ENCODE measurements around the gene DDB1.
A peak's percentile ranks its signal among the peaks of the same experiment; 100 is the strongest.

DDB1 gene

DNA sequence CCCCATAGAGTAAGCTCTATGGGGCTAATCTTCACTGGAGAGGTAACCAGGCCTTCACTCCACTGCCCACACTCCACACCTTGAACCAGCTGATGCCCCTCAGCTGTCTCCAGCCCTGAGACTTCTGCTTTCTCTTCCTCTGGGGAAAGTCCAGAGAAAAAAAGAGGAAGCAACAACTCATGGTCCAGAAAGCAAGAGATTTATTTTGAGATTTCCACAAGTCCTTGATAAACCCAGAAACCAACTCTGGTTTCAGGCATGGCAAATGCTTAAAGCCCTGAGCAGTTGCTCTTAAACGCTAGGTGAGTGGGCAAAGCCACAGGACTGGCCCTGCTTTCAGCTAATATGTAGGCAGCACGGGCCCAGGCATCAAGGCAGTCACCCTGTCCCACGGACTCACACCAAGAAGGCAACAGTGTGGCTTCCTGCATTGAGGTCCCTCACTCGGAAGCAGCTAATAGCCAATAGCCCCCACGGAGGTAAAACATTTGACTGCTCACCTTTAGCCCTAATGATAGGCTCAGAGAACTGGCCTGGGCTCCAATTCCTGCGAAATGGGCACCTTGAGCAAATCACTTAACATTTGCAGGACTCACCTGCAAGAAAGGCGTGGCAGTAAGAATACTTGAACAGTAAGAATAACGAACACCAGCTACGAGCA is 24.5 kb upstream of the DDB1 start:
- no peak for TF ChIP-seq POU2F2 (IDR thresholded peaks at IDR 0.05; ENCODE audit: low read depth, low read length)
- TF ChIP-seq PAX5 (IDR thresholded peaks at IDR 0.05; ENCODE audit: insufficient read depth, low read length, severe bottlenecking): no peak
- TF ChIP-seq POLR2AphosphoS5 (IDR thresholded peaks at IDR 0.05; ENCODE audit: low read depth, low read length): no peak
- no peak for TF ChIP-seq TAF1 (IDR thresholded peaks at IDR 0.05; ENCODE audit: low read depth, low read length)
- TF ChIP-seq POLR2A (IDR thresholded peaks at IDR 0.05; ENCODE audit: low read depth, low read length): no peak
- peak; percentile 94 for TF ChIP-seq SPI1 (IDR thresholded peaks at IDR 0.05; ENCODE audit: low read depth, low read length)
- peak; percentile 59 for FAIRE-seq
- DNase-seq (ENCODE audit: insufficient read length, low spot score): no peak

DNA sequence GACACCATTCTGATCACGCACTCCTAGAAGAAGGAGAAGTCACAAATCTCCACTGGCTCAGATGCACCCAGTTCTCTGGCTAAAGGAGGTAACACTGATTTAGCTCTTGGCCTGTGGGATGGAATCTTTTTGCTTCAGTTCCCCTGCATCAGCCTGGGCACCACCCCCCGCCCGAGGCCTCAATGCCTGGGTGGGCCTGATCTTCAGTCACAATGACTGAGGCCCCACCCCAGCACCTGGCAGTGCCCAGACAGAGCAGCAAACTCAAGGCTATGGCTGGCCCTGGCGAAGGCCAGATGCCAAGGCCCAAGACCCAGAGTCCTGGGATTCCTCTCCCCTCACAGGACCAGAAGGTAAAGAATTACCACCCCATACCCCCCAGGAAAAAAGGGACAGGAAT is 23.8 kb upstream of the DDB1 start:
- no peak for DNase-seq (ENCODE audit: insufficient read length, low spot score)
- TF ChIP-seq SPI1 (IDR thresholded peaks at IDR 0.05; ENCODE audit: low read depth, low read length) (no peak), POU2F2 (IDR thresholded peaks at IDR 0.05; ENCODE audit: low read depth, low read length) (no peak), TAF1 (IDR thresholded peaks at IDR 0.05; ENCODE audit: low read depth, low read length) (no peak), POLR2AphosphoS5 (IDR thresholded peaks at IDR 0.05; ENCODE audit: low read depth, low read length) (no peak), PAX5 (IDR thresholded peaks at IDR 0.05; ENCODE audit: insufficient read depth, low read length, severe bottlenecking) (no peak), POLR2A (IDR thresholded peaks at IDR 0.05; ENCODE audit: low read depth, low read length) (no peak)
- FAIRE-seq: no peak

DNA sequence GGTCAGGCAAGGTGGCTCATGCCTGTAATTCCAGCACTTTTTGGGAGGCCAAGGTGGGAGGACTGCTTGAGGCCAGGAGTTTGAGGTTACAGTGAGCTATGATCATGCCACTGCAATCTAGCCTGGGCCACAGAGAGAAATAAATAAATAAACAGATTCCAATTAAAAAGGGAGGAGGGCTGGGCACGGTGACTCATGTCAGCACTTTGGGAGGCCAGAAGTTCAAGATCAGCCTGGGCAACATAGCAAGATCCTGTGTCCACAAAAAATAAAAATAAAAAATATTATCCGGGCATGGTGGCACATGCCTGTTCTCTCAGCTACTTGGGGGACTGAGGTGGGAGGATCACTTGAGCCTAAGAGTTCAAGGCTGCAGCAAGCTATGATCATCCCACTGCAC is 21.3 kb upstream of the DDB1 start:
- no peak for DNase-seq (ENCODE audit: insufficient read length, low spot score)
- TF ChIP-seq POLR2AphosphoS5 (IDR thresholded peaks at IDR 0.05; ENCODE audit: low read depth, low read length): no peak
- no peak for TF ChIP-seq POU2F2 (IDR thresholded peaks at IDR 0.05; ENCODE audit: low read depth, low read length)
- no peak for TF ChIP-seq PAX5 (IDR thresholded peaks at IDR 0.05; ENCODE audit: insufficient read depth, low read length, severe bottlenecking)
- TF ChIP-seq TAF1 (IDR thresholded peaks at IDR 0.05; ENCODE audit: low read depth, low read length): no peak
- TF ChIP-seq POLR2A (IDR thresholded peaks at IDR 0.05; ENCODE audit: low read depth, low read length): no peak
- no peak for TF ChIP-seq SPI1 (IDR thresholded peaks at IDR 0.05; ENCODE audit: low read depth, low read length)
- no peak for FAIRE-seq

DNA sequence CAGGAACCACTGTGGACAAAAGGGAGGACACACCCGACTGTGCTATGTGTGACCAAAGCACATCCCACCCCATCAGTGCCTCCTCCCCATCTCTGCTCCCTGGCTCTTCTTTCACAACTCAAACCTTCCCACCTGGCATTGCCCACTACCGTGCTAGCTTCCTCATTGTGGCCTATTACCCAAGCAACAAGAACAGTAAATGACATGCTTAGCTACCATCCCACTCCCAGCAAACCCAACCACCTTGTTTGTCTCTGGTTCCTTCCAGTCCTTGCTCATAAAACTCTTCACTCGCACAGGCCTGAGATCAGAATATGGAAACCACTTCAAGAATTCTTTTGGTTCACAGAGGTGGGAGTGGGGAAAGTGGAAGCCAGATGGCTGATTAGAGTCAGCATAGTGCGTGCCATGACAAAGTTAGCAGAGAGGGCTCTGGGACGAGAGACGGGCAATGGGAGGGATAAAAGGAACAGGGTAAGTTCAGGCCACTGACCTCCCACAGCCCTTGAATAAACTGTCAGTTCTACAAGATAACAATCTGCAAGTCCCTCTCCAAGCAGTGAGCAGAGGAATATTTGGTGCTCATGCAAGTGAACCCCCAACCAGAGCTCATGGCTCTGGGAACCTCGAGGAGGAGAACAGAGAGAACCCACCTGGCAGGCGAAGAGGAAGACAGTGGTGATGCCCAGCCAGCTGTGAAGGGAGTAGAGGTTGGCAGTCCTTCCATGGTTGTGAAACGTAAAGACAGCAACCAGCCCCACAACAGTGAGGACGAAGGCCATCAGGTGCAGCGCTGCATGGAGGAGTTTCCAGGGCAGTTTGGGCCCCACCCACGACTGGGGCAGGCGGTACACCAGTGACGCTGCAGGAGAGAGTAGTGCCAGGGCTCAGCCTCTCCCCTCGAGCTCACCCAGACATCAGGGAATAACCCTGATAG is 20.5 kb upstream of the DDB1 start:
- FAIRE-seq (no peak), DNase-seq (ENCODE audit: insufficient read length, low spot score) (no peak)
- TF ChIP-seq TAF1 (IDR thresholded peaks at IDR 0.05; ENCODE audit: low read depth, low read length) (no peak), POLR2A (IDR thresholded peaks at IDR 0.05; ENCODE audit: low read depth, low read length) (no peak), POLR2AphosphoS5 (IDR thresholded peaks at IDR 0.05; ENCODE audit: low read depth, low read length) (no peak), PAX5 (IDR thresholded peaks at IDR 0.05; ENCODE audit: insufficient read depth, low read length, severe bottlenecking) (no peak), POU2F2 (IDR thresholded peaks at IDR 0.05; ENCODE audit: low read depth, low read length) (no peak), SPI1 (IDR thresholded peaks at IDR 0.05; ENCODE audit: low read depth, low read length) (no peak)

DNA sequence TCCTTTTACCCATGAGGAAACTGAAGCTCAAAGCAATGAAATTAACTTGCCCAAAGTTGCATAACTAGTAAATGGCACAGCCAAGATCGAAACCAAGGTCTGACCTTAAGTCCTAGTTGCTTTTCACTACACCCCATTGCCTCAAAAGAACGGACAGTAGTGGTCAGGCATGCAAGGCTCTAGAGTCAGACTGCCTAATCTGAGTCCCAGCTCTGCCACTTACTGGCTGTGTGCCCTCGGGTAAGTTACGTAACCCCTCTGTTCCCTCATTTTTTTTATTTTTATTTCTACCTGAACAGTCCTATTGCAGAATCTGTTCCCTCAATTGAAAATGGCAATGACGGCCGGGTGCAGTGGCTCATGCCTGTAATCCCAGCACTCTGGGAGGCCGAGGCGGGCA is 19.1 kb upstream of the DDB1 start:
- DNase-seq (ENCODE audit: insufficient read length, low spot score) (no peak), FAIRE-seq (no peak)
- TF ChIP-seq POLR2AphosphoS5 (IDR thresholded peaks at IDR 0.05; ENCODE audit: low read depth, low read length) (no peak), SPI1 (IDR thresholded peaks at IDR 0.05; ENCODE audit: low read depth, low read length) (no peak), POLR2A (IDR thresholded peaks at IDR 0.05; ENCODE audit: low read depth, low read length) (no peak), POU2F2 (IDR thresholded peaks at IDR 0.05; ENCODE audit: low read depth, low read length) (no peak), PAX5 (IDR thresholded peaks at IDR 0.05; ENCODE audit: insufficient read depth, low read length, severe bottlenecking) (no peak), TAF1 (IDR thresholded peaks at IDR 0.05; ENCODE audit: low read depth, low read length) (no peak)

DNA sequence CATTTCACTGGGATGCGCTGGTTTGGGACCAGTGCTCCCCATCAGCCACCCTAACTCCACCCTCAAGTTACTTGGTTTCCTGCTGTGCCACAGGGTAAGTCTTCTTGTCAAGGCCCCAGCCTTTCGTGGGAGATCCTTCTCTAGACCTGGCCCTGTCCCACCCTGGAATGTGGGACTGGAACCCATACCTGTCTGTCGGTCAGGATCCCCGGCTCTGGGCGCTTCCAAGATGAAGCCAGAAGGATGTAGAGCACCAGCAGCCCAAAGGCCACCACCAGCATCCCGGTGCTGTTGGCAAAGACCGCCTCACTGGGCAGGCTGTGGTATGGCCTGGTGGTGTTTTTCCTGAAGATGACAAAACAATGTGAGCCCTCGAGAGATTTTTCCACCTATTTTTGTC is 17.9 kb upstream of the DDB1 start:
- TF ChIP-seq POU2F2 (IDR thresholded peaks at IDR 0.05; ENCODE audit: low read depth, low read length): no peak
- FAIRE-seq: no peak
- DNase-seq (ENCODE audit: insufficient read length, low spot score): no peak

DNA sequence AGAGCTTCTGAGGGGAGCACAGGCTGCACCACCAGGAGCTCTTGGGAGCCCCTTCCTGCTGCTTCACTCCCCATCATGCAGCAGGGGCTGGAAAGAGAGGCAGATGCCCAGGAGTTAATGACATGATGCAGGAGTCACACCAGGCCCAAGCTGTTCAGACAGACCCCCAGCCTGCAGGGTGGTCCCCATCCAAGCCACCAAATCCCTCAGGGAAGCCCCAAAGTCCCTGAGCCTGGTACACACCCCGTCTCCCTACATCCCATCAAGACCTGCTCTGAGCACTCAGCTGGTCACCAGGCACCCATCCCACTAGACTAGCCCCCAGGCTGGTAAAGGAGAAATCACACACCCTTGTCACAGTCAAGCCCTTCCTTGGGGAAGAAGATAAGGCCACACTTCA is 17.4 kb upstream of the DDB1 start:
- DNase-seq (ENCODE audit: insufficient read length, low spot score) (no peak), FAIRE-seq (no peak)
- no peak for TF ChIP-seq PAX5 (IDR thresholded peaks at IDR 0.05; ENCODE audit: insufficient read depth, low read length, severe bottlenecking)
- TF ChIP-seq TAF1 (IDR thresholded peaks at IDR 0.05; ENCODE audit: low read depth, low read length): no peak
- TF ChIP-seq POLR2A (IDR thresholded peaks at IDR 0.05; ENCODE audit: low read depth, low read length): no peak
- no peak for TF ChIP-seq SPI1 (IDR thresholded peaks at IDR 0.05; ENCODE audit: low read depth, low read length)
- no peak for TF ChIP-seq POLR2AphosphoS5 (IDR thresholded peaks at IDR 0.05; ENCODE audit: low read depth, low read length)
- no peak for TF ChIP-seq POU2F2 (IDR thresholded peaks at IDR 0.05; ENCODE audit: low read depth, low read length)

DNA sequence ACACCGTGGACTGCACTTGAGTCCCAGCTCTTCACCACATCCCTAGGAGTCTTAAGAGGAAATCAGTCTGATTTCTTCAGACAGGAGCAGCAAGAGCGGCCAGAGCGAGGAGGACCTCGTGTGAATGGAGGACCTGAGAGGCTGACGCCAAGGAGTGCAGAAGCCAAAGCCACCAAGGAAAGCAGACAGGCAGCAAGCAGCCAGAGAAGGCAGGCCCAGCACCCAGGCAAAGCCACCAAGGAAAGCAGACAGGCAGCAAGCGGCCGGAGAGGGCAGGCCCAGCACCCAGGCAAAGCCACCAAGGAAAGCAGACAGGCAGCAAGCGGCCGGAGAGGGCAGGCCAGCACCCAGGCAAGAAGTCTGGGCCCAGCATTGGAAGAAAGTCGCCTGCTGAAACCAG is 17.0 kb upstream of the DDB1 start:
- no peak for FAIRE-seq
- no peak for DNase-seq (ENCODE audit: insufficient read length, low spot score)
- TF ChIP-seq POLR2AphosphoS5 (IDR thresholded peaks at IDR 0.05; ENCODE audit: low read depth, low read length) (no peak), TAF1 (IDR thresholded peaks at IDR 0.05; ENCODE audit: low read depth, low read length) (no peak), POU2F2 (IDR thresholded peaks at IDR 0.05; ENCODE audit: low read depth, low read length) (no peak), POLR2A (IDR thresholded peaks at IDR 0.05; ENCODE audit: low read depth, low read length) (no peak), SPI1 (IDR thresholded peaks at IDR 0.05; ENCODE audit: low read depth, low read length) (no peak), PAX5 (IDR thresholded peaks at IDR 0.05; ENCODE audit: insufficient read depth, low read length, severe bottlenecking) (no peak)

DNA sequence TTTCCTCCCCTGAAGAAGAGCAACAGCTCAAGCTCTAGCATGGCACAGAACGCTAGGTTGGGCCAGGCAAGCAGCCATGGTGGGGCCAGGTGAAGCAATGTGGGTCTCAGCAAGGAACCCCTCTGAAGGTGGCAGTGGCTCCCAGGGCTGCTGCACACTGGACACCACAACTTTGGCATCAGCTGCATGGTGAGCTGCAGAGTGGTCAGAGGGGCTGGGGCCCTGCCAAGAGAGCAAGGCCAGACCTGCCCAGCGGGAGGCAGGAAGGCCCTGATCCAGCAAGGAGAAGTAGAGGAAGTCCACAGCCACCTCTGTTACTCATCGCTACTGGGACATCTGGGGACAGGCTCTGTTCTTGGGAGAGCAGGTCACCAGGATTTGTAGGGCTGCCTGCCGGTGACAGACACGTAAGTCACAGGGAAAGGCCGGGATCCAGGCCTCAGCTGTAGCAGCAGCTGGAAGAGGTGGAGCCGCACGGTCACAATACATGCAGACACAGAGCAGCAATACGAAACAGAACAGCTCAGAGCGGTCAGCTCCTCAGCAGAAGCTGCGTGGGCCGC is 16.4 kb upstream of the DDB1 start:
- DNase-seq (ENCODE audit: insufficient read length, low spot score) (no peak), FAIRE-seq (no peak)
- TF ChIP-seq POU2F2 (IDR thresholded peaks at IDR 0.05; ENCODE audit: low read depth, low read length): no peak
